Activated CD4-positive, CD25-positive, alpha-beta regulatory T cell (primary cell): ENCODE results near the gene HPS1.

Experiments
- DNase-seq, 4 experiments: peaks; one replicate each; lab custom pipeline; 2025; lab: John Stamatoyannopoulos, UW

HPS1 gene

DNA sequence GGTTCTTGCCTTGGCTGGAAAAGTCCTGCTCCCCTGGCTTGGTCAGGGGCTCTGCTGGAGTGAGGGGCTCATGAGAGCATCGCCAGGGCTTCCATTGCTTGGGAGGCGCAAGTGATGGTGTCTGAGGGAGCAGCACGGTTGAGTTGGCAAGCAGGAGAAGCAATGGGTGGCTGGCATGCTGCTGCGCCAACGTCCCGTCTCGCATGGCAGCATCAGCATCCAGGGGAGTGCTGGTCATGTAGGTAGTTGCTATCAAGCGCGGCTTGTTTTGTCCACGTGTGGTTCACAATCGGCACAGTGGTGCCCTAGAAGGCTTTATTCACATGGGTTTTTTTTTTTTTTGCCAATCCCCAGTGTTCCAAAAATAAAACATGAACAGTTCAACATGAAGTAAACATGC lies 35.6 kb downstream of the HPS1 start:
- no peak for DNase-seq

DNA sequence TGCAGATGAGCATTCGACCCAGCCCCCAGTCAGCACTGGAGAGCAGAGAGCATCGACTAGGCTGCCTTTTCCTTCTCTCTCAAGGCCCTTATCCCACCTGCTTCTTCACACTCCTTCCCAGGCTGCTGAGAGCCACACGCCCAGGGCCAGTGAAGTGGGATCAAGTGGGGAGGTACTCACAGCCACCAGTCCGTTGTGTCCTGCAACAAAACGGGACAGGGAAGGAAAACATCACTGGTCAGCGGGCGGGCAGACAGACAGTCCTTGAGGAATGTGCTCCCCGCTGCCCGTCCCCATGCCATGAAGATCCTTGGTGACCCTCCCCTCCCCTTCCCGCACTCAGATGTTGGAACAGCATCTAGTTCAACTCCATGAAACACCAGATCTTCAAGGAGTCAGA lies 36.0 kb downstream of the HPS1 start:
- no peak for DNase-seq

DNA sequence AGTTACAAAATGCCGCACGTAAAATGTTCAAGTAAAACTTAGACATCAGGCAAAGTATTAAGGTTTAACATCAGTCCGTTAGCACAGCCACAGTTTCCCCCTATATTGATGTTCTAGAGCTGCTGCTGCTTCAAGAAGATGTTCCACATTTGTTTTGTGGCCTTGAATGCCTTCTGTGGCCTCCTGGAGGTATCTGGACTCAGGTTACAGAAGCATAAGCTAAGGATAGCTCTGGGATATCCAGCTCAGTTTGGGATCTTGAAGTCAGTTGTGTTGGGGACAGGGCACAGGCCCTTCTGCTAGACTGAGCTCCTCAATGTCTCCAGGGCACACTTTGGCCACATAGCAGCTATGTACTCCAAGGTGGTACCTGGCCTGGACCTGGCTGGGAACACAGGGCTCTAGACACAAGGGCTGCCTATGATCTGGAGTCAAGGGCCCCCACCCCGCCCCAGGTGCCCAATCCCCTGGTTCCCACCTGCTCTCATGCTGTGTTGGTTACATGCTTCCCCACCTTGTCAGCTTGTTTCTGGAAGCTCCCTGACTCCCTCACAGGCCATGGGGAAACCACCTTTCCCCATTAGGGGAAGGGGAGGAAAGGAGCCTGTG lies 36.5 kb downstream of the HPS1 start:
- no peak for DNase-seq

DNA sequence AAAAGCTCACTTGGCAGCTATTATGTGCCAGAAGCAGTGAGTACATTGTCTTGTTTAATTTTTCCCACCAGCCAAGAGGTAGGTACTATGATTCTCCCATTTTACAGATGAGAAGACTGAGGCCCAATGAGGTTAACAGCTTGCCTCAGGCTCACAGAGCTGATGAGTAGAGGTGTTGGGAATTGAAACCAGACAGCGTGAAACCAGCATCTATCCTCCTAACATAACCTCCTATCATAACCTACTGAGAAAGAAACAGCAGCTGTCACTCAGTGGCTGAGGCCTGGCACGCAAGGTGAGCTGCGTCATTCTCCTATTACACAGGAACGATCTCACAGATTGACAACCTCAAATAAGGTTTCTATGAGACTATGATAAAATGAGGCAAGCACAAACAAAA lies 37.9 kb downstream of the HPS1 start:
- no peak for DNase-seq

DNA sequence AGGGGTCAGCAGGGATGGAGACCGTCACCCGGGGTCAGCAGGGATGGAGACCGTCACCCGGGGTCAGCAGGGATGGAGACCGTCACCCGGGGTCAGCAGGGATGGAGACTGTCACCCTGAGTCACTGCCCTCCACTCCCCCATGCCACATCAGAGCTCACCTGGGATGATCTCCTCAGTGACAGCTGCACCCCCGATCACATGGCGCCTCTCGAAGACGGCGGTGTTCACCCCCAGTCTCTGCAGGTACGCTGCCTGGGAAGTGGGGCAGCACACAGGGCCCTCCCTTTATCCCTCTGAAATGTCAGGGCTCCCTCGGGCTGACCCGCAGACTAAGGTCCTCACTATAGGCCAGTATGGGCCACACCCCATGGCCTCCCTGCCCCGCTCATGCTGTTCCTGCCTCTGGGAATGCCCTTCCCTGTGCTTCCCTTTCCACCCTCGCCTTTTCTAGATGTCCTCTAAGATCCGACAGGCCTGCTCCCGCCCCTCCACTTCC lies 38.9 kb downstream of the HPS1 start:
- no peak for DNase-seq

DNA sequence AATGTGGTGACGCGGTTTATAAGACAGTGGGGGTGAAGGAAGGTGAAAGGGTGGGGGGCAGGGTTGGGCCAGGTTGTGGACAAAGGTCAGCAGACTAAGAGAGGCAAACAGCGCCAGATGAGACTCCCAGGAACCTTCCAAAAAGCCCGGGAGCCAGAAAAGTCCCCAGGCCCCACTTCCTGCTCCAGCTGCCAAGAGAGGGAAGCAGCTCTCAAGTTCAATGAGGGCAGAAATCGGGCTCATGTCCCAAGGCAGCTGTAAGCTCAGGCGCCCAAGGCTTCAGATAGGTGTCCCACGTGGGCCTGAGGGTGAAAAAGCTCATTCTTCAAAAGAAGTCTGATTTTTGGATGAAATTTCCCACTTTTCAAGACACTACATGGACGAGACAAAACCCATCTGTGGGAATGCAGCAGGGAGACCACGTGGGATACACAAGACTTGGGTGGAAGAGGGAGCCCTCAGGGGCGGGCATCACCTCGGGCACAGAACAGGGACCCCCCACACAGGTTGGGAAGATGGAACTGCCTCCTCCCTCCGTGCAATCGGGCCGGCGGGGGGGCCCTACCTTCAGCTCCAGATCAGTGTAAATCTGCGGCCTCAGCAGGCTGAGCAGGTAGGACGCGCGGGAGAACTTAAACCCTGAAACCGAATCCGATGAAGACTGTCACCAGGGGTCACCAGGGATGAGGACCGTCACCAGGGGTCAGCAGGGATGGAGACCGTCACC lies 39.6 kb downstream of the HPS1 start:
- DNase-seq: no peak

DNA sequence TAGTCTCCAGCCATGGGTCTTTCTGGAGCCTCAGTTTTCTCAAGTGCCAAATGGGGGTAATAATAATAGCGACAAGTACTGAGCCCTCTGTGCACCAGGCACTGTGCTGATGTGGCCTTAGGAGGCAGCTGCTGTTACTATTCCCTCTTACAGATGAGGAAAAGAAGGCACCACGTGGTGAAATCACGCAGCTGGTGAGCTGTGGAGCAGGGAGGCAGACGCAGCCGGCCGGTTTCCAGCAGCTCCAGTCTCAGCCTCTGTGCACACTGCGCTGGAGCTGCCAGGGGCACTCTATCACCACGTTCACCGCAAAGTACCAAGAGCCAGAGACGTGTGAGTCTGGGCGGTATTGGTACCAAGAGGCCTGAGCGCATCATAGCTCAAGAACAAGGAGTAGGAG lies 41.3 kb downstream of the HPS1 start:
- no peak for DNase-seq

DNA sequence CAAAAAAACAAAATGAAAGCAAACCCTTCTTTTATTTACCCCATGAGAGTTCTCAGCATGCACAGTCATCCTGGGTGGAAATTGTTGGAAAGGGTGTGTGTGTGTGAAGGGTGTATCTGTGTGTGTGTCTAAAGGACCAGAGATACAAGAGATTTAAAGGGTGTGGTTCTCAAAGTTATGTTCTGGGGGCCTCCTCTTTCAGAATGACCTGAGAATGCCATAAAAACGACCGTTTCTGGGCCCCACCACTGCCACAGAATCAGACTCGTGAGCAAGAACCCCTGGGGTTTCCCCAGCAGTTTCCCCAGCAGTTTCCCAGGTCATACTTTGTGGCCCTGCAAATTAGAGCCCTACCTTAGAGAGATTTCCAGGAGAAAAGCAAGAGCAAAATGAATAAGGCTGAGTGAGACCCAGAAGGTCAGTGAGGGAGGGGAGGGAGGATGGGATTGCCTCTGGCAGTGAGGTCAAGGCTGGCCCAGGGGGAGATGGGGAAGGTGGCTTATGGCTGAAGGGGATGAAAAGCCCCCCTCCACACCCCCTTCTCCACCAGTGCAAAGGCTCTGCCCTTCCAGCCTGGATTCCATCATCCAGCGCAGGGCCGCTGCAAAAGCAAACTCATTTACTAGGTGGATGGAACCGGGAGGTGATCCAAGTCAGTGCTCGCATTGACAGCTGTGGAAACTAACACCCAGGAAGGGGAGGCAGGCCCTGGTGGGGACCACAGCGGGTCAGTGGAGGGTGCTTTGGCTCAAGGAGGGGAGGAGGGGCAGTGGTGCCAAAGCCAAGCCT lies 42.0 kb downstream of the HPS1 start:
- DNase-seq: no peak

DNA sequence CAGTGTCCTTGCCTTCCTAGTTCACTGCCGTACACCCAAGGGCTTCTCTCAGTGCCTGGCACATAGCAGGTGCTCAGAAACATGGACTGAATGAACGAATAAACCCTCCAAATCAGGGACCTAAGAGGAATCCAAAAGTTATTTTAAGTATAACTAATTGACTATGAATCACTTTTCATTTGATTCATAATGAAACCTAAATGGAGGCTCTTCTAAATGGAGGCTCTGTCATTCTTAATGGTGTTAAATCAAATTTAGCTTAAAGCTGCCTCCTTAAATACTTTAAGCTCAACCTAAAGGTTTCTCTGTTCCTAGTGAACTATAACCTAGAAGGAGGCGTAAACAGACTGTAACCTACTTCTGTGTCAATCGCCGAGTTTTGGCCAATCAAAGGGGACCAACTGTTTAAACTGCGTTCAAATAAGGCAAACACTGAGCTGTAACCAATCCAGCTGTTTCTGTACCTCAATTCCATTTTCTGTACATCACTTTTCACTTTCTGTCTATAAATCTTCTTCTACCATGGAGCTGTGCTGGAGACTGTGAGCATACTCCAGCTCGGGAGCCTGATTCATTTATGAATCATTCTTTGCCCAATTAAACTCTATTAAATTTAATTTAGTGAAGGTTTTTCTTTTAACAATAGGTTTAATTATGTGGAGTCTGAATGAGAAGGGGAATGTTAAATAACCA lies 42.8 kb downstream of the HPS1 start:
- no peak for DNase-seq

DNA sequence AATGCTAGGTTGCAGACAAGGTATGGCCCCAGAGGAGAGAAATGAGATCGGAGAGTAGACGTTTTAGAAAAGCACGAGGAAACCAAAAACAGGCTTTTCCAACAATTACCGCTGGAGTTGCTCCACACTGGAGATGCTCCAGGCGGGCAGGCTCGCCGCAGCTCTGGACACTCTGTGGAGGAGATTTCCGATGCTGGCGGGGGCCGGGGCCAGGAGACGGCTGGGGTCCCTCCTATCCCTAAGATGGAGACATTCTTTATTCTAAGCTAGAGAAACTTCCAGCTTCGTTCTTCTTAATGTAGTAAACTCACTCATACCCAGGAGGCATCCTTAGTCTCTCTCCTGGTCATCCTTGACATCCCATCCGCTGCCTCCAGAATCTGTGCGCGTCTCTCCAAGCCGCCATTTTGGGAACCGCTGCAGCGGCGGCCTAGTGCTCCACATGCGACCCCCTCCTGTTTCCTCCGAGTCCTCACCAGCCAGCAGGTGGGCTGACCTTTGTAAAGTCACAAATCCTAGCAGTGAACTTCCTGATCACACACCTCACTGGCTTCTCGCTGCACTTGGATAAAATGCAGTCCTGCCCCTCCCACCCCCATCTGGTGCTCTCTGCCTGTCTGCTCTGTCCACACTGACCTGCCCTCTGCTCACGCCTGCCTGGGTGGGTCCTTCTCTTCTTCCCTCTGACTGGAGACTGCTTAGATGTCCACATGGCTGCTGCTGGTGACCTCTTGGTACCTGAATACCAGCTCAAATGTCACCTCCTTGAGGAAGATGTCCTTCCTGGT lies 43.6 kb downstream of the HPS1 start:
- no peak for DNase-seq

DNA sequence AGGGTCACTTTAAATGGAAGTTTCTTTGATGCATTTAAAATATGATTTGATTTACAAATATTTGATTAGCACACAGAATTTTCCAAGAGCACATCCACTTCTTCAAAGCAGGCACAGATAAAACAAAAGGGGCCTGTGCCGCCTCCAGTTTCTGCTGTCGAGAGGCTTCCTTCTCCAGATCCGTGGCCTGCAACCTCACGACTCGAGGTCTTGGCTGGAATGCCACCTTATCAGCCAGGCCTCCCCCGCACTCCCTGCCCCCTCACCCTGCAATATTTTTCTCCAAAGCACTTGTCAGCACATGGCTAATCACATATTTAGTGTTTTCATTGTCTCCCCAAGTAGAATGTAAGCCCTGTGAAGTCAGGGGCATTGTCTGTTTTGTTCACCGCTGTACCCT lies 44.3 kb downstream of the HPS1 start:
- no peak for DNase-seq

DNA sequence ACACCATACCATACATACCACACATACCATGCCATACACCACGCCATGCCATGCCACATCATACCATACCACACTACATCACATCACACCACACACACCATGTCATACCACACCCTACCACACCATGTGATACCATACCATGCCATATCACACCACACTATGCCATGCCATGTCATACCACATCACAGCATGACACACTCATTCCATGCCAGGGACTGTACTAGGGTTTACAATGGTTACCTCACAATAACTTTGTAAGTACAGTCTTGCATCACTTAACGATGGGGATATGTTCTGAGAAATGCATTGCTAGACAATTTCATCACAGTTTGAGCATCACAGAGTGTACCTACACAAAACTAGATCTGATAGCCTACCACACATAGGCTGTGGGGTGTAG lies 46.3 kb downstream of the HPS1 start:
- no peak for DNase-seq

DNA sequence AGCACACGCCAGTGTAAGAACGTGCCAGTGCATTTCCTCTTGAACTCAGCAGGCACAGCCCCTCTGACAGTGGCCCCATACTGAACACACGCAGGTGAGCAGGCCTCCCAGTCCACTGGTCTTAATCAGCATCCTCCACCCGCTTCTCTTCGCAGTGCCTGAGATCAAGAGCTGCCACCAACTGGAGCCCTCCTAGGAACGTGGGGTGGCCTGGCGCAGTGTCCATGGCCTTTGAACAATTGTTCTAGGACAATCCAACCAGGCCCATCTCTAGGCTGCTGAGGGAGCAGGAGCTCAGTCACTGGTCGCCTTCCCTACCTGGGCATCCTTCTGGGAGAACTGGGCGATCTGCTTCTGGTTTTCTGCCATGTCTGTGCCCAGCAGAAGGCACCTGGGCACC lies 47.0 kb downstream of the HPS1 start:
- DNase-seq: no peak

DNA sequence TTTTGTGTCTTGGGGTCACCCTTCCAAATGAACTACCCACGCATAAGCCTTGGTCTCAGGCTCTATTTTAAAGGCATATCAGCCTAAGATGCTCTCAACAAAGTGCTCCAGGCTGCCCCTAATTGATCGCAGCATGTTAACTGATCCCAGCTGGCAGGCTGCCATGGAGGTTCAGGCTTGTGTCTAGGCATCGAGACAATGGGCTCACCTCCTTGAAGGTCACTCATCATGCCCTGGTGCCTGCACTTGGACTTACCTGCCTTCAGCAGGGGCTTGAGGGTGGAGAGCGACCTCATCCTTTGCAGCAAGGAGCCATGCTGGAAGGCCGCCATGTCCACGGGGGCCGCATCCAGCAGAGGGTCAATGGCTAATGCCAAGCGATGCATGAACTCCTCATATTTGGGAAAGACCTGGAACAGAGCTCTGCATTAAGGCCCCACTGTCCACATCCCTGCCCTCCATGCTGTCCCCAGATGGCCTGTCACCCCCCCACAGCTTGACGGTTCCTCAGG lies 49.6 kb downstream of the HPS1 start:
- no peak for DNase-seq

DNA sequence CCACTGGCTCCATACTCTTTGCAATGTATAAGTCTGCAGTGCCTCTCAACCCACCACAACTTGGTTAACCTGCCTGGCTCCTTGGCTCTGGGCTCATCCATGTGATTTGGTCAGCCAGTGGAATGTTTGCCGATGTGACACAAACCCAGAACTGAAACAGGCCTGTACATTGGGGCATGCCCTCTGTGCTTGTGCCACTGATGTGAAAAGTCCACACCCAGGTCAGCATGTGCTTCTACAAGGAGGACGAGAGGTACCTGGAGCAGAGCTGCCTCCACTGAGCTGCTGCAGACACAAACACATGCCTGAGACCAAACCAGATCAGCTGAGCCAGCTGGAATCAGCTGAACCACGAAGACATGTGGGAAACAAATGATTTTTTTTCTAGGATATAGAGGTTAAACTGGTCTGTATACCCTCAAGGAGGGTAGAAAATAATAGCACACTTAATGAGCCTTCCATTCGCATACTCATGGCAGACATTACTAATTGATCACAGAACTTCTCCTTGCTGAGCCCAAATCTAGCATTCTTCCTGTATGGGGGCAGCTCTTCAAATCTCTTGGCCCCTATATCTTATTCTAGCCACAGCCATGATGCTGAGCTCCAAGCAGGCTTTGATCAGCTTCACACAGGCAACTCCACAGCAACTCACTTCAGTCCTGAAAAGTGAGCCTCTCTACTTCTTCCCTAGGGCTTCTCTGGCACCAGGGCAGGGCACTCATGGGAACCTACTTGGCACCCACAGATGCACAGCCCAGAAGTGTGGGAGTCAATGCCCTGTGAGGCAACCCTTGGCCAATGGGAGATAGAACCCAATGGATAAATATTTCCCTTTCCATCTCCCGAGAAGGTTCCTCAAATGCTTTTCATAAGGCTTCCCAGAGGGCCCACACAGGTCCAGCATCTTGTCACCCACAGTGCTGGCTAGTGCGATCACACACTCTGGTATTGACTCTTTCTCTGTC lies 50.4 kb downstream of the HPS1 start:
- DNase-seq: no peak

DNA sequence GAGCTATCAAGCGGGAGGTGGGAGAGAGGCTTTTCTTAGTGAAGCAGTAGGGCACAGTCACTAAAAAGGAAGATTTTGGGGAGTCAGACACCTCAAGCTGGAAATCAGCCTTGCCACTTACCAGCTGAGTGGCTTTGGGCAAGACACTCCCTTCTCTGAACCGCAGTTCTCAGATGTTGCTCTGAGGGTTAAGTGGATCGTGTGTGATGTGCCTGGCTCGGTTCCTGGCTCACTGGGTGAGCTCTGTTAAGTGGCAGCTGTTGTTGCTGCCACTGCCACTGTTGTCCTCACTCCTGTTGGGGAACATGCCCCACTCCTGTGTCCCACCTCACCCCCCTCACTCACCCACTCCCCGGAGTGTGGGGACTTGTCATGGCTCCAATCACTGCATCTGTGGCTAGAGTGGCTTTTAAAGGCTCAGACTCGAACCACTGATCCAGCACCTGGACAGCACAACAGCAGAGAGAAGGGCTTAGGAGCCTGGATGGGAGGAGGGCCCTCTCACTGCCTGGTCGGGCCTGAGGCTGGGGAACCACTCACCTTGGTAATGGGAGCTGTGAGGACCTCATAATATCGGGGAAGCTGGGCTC lies 51.8 kb downstream of the HPS1 start:
- DNase-seq: no peak

DNA sequence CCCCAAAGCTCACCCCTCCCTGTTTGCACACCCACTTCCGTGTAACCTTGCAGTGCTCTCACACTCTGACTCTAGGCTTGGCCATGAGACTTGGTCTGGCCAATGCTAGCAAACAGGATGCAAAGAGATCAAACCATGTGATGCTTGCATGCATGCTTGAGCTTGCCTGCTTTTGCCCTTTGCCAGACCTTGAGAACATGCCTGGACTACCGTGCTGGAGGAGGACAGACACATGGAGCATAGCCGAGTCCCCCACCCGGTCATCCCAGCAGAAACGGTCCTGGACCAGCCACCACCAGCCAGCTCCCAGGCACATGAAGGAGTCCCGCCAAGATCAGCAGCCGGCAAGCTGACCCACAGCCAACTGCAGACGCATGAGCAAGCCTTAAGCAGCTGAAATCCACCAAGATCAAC lies 55.1 kb downstream of the HPS1 start:
- no peak for DNase-seq

DNA sequence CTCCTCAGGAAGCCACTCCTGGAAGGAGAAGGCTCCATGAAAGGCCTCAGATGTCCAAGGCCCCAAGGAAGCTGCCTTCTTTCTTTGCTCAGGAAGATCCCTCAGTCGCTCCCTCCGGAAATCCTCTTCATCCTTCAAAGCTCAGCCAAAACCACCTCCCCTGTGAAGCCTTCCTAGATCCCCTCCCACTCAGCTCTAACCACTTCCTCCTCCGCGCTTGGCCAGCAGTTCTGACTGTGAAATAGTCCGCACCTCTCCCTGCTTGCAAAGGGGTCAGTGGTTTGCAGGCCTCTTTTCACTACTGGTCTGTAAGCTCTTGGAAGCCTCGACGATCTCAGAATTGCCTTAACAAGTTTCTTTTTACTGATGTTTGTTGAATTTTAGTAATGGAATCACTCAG lies 55.7 kb downstream of the HPS1 start:
- no peak for DNase-seq

DNA sequence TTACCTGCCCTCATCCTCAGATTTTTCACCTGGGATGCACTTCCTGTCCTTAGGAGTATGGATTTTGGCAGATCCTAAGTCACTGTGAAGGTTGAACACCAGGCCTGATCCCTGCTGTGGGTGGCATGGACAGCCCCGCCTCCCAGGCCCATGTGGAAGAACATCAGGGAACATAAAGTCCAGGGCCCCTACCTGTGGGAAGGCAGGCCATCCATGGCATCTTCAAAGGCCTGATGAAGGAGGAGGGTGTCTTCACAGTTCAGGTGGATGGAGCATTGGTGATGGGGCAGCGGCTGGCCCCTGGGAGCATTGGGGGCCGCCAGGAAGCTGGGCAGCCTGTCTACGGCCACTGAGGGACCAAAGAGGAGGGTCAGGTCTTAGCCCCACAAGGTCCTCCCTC lies 56.3 kb downstream of the HPS1 start:
- DNase-seq: no peak

DNA sequence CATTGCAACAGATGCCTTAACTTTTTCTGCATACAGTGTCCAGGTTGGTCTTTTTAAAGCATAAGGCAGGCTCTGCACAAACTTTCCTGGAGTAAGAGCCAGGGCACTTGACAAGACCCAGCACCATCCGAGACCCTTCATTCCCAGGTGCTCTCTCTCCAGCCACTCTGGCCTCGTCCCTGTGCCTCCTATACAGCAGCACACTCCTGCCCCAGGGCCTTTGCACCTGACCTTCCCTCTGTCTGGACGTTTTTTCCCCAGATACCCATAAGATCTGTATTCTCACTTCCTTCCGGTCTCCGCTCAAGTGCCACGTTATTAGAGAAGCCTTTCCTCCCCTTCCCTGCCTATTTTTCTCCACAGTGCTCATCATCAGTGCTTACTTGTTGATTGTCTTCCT lies 57.3 kb downstream of the HPS1 start:
- DNase-seq: no peak
